Keratinocyte (primary cell): Measurements from ENCODE around the gene SETD4.

ENCODE experiments used
- CTCF ChIP-seq, 3 experiments: IDR thresholded peaks in 1 of 3; conservative IDR thresholded peaks in 1 of 3; optimal IDR thresholded peaks in 1 of 3; 2 replicates in 2 of 3; 3 replicates in 1 of 3; pipeline versions ENCODE3 to v1.5.1; 2011; ENCODE audit warnings: low read length in 3 of 3, mild to moderate bottlenecking in 3 of 3, moderate library complexity in 2 of 3, control low read depth in 1 of 3, inconsistent platforms in 1 of 3; ENCODE audit not compliant: insufficient read depth in 2 of 3; ENCODE audit errors: extremely low read depth in 1 of 3
- EZH2 ChIP-seq: IDR thresholded peaks from one replicate; pipeline ENCODE4 v1.6.1; 2012; ENCODE audit warnings: inconsistent platforms, mild to moderate bottlenecking, low read length, moderate library complexity

- TF ChIP-seq CTCF (optimal IDR thresholded peaks at IDR 0.05 in 1 of 3, IDR thresholded peaks at IDR 0.05 in 1 of 3, conservative IDR thresholded peaks at IDR 0.05 in 1 of 3; ENCODE audit: extremely low read depth in 1 of 3, insufficient read depth in 2 of 3, low read length in 3 of 3): no peak
- TF ChIP-seq EZH2: no peak
Observed at GRCh38 chr21:36079010-36079649, 18.8 kb upstream of the SETD4 start.
